NCI-H146 treated with DMSO at 0.1 percent for 48 hours (cell line): ENCODE results near the gene CASQ2.

Source experiments
- DNase-seq: peaks from one replicate; lab custom pipeline; 2025; ENCODE audit not compliant: unreplicated experiment; lab: John Stamatoyannopoulos, UW

The CASQ2 gene

GRCh38 chr1:115666206-115666605, 102.3 kb downstream of the CASQ2 start:
- no peak for DNase-seq

- DNase-seq: no peak
These were observed 103.0 kb downstream of the CASQ2 start for GRCh38 chr1:115665319-115666096.

GRCh38 chr1:115661157-115661556, 107.4 kb downstream of the CASQ2 start:
- no peak for DNase-seq

- no peak for DNase-seq
These were observed 108.4 kb downstream of the CASQ2 start for GRCh38 chr1:115660151-115660550.

- no peak for DNase-seq
These were observed 109.9 kb downstream of the CASQ2 start for GRCh38 chr1:115658646-115659045.

GRCh38 chr1:115656461-115657077, 111.9 kb downstream of the CASQ2 start:
- no peak for DNase-seq

GRCh38 chr1:115655916-115656315, 112.6 kb downstream of the CASQ2 start:
- DNase-seq: no peak

GRCh38 chr1:115655306-115655663, 113.2 kb downstream of the CASQ2 start:
- no peak for DNase-seq

- no peak for DNase-seq
These were observed 113.7 kb downstream of the CASQ2 start for GRCh38 chr1:115654663-115655305.

- DNase-seq: no peak
These were observed 114.4 kb downstream of the CASQ2 start for GRCh38 chr1:115654125-115654524.

- DNase-seq: no peak
These were observed 116.2 kb downstream of the CASQ2 start for GRCh38 chr1:115652236-115652788.

- DNase-seq: no peak
These were observed 117.1 kb downstream of the CASQ2 start for GRCh38 chr1:115651391-115651790.

- no peak for DNase-seq
These were observed 117.6 kb downstream of the CASQ2 start for GRCh38 chr1:115650961-115651360.
